ENCODE results near the gene AK5.

The AK5 gene

GRCh38 chr1:77594366-77595112 is 312.7 kb downstream of the AK5 start:
- no peak for DNase-seq (ENCODE audit: low read depth in 2 of 2)

DNA sequence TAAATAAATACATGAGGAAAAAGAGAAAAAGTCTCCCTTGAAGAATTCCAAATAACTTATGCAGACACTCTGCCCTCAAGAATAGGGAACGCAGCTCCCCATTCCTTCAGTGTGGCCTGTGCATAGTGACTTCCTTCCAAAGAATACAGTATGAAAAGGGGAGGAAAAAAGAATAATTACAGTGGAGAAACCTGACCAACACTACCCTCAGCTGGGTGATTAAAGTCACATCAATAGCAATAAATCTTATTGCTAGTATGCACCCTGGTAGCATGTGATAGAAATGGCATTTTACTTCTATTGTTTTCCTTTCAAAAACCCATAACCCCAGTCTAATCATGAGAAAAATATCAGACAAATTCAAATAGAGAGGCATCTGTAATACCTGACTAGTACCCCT is 315.5 kb downstream of the AK5 start:
- DNase-seq (ENCODE audit: low read depth in 2 of 2), result no peak

DNA sequence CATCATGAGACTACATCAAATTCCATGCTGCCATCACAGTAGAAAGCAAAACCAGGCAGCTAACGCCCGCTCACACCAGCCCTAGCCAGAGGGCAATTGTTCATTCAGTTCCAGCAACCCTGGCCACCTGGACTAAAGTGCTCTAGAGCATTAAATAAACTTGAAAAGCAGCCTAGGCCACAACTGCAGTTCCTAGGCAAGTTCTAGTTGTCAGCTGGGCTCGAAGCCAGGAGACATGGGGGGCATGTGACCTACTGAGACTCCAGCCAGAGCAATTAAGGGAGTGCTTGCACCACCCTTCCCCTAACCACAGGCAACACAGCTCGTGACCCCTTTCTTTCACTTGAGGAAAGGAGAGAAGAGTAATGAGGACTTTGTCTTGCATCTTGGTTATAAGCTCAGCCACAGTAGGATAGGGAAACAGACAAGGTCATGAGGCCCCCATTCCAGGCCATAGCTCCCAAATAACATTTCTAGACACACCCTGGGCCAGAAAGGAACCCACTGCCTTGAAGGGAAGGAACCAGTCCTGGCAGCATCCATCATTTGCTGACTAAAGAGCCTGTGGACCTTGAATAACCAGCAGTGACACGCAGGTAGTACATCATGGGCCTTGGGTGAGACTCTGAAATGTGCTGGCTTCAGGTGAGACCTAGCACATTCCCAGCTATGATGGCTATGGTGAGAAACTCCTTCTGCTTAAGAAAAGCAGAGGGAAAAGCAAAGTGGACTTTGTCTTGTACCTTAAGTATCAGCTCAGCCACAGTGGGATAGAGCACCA is 323.6 kb downstream of the AK5 start:
- no peak for DNase-seq (ENCODE audit: low read depth in 2 of 2)

GRCh38 chr1:77608893-77609292 is 327.1 kb downstream of the AK5 start:
- DNase-seq (ENCODE audit: low read depth in 2 of 2), result no peak
